ENCODE data around the gene MED26. TPM values are rescaled to one million over a fixed set of nuclear protein-coding genes. Genes with fewer than 3 reads are reported as not detected.

MED26 gene
- total and polyA plus RNA-seq, 4 donors: 7.0 to 18.2 (median 8.2) TPM

DNA sequence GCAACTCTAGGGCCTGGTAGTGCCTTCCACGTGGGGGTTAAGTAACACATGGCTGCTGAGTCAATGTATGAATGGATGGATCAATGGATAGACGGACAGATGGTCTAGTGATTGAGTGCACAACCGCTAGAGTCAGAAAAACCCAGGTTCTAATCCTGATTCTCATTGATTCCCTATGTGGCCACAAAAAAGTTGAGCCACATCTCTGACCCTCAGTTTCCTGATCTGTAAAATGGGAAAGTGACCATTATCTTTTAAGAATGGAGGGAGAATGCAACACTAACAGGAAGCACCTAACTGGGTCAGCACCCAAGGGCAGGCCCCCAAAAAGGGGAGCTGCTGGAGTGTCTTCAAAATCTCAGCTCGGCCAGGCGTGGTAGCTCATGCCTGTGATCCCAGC is 29.4 kb upstream of the MED26 start:
- Histone ChIP-seq H3K27ac (ENCODE audit: low read depth in 1 of 2, low read length in 1 of 2) (no peak overlapping the region), H3K9me3 (ENCODE audit: control insufficient read depth in 4 of 4, insufficient read depth in 3 of 4, low read length in 3 of 4) (peaks cover 0 to 2% (median 0%) of the 10 kb centered on the region in 4 donors), H3K9ac (ENCODE audit: insufficient read depth in 1 of 2, low read length in 2 of 2) (no peak overlapping the region), H3K27me3 (ENCODE audit: control insufficient read depth in 3 of 3, insufficient read depth in 3 of 3, low read length in 2 of 3) (no peaks in the 10 kb centered on the region), H3K4me1 (ENCODE audit: control insufficient read depth in 5 of 5, insufficient read depth in 5 of 5, low read length in 5 of 5) (peaks cover 7 to 18% (median 8%) of the 10 kb centered on the region in 5 donors), H3K36me3 (ENCODE audit: control insufficient read depth in 4 of 4, insufficient read depth in 4 of 4, low read length in 4 of 4) (peaks cover 17 to 45% (median 38%) of the 10 kb centered on the region in 4 donors), H3K4me3 (no peak overlapping the region)
- WGBS, 2 donors: 90 to 94% methylated on average over 5 of the region's 5 CpGs
- no peak for DNase-seq
- ATAC-seq (ENCODE audit: insufficient read depth, low FRiP score): no peak
- TF ChIP-seq, protein P1, sequence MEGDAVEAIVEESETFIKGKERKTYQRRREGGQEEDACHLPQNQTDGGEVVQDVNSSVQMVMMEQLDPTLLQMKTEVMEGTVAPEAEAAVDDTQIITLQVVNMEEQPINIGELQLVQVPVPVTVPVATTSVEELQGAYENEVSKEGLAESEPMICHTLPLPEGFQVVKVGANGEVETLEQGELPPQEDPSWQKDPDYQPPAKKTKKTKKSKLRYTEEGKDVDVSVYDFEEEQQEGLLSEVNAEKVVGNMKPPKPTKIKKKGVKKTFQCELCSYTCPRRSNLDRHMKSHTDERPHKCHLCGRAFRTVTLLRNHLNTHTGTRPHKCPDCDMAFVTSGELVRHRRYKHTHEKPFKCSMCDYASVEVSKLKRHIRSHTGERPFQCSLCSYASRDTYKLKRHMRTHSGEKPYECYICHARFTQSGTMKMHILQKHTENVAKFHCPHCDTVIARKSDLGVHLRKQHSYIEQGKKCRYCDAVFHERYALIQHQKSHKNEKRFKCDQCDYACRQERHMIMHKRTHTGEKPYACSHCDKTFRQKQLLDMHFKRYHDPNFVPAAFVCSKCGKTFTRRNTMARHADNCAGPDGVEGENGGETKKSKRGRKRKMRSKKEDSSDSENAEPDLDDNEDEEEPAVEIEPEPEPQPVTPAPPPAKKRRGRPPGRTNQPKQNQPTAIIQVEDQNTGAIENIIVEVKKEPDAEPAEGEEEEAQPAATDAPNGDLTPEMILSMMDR (IDR thresholded peaks at IDR 0.05; ENCODE audit: control extremely low read depth, extremely low read depth): no peak

DNA sequence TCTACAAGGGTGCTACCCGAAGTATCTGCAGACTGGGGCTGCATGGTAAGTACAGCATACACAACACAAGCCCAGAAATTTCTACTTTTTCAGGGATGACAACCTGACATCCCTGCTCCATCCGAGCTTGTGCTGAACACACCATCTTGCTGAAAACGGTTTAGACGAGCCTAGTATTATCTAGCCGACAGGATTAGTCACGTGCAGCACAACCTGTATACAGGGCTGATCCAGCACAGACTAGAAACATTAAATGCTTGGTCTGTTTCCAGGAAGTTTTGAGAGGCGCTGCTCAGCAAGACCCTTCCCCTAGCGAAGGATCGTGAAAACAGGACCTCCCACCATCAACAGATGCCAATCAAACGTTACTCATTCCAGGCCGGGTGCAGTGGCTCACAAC is 27.7 kb upstream of the MED26 start:
- H3K36me3 ChIP-seq (ENCODE audit: control insufficient read depth in 4 of 4, insufficient read depth in 4 of 4, low read length in 4 of 4): peaks cover 19 to 61% (median 51%) of the 10 kb centered on the region in 4 donors
- whole genome bisulfite sequencing, 2 donors: 91 to 93% methylated on average over 11 of the region's 11 CpGs
- H3K27ac ChIP-seq (ENCODE audit: low read depth in 1 of 2, low read length in 1 of 2): no peak overlapping the region
- ATAC-seq (ENCODE audit: insufficient read depth, low FRiP score) (no peak), DNase-seq (no peak)
- H3K9ac ChIP-seq (ENCODE audit: insufficient read depth in 1 of 2, low read length in 2 of 2): no peak overlapping the region
- no peaks in the 10 kb centered on the region for H3K27me3 ChIP-seq (ENCODE audit: control insufficient read depth in 3 of 3, insufficient read depth in 3 of 3, low read length in 2 of 3)
- TF ChIP-seq, protein P1 (IDR thresholded peaks at IDR 0.05; ENCODE audit: control extremely low read depth, extremely low read depth): no peak
- no peak overlapping the region for H3K4me3 ChIP-seq
- H3K4me1 ChIP-seq (ENCODE audit: control insufficient read depth in 5 of 5, insufficient read depth in 5 of 5, low read length in 5 of 5): peaks cover 7 to 18% (median 8%) of the 10 kb centered on the region in 5 donors
- peaks cover 0 to 2% (median 0%) of the 10 kb centered on the region in 4 donors for H3K9me3 ChIP-seq (ENCODE audit: control insufficient read depth in 4 of 4, insufficient read depth in 3 of 4, low read length in 3 of 4)

DNA sequence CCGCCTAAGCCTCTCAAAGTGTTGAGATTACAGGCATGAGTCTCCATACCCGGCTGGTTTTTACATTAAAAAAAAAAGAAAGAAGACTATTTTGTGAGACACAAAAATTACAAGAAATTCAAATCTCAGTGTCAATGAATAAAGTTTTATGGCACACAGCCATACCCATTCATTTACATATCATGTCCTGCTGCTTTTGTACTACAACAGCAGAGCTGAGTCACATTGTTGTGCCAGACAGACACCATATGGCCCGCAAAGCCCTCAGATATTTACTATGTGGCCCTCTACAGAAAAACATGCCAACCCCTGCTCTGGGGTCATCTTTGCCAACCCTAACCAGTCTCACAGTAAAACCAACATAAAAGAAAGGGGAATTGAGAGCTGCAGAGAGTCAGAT is 26.6 kb upstream of the MED26 start:
- TF ChIP-seq, protein P1 (IDR thresholded peaks at IDR 0.05; ENCODE audit: control extremely low read depth, extremely low read depth): no peak
- H3K4me1 ChIP-seq (ENCODE audit: control insufficient read depth in 5 of 5, insufficient read depth in 5 of 5, low read length in 5 of 5): peaks cover 8 to 15% (median 9%) of the 10 kb centered on the region in 5 donors
- H3K27me3 ChIP-seq (ENCODE audit: control insufficient read depth in 3 of 3, insufficient read depth in 3 of 3, low read length in 2 of 3): no peaks in the 10 kb centered on the region
- H3K9ac ChIP-seq (ENCODE audit: insufficient read depth in 1 of 2, low read length in 2 of 2): no peak overlapping the region
- H3K36me3 ChIP-seq (ENCODE audit: control insufficient read depth in 4 of 4, insufficient read depth in 4 of 4, low read length in 4 of 4): peaks cover 19 to 64% (median 52%) of the 10 kb centered on the region in 4 donors
- H3K27ac ChIP-seq (ENCODE audit: low read depth in 1 of 2, low read length in 1 of 2): no peak overlapping the region
- 91 to 93% methylated on average over 3 of the region's 3 CpGs for WGBS, 2 donors
- DNase-seq (no peak), ATAC-seq (ENCODE audit: insufficient read depth, low FRiP score) (no peak)
- H3K9me3 ChIP-seq (ENCODE audit: control insufficient read depth in 4 of 4, insufficient read depth in 3 of 4, low read length in 3 of 4): peaks cover 0 to 2% (median 0%) of the 10 kb centered on the region in 4 donors
- H3K4me3 ChIP-seq: no peak overlapping the region

DNA sequence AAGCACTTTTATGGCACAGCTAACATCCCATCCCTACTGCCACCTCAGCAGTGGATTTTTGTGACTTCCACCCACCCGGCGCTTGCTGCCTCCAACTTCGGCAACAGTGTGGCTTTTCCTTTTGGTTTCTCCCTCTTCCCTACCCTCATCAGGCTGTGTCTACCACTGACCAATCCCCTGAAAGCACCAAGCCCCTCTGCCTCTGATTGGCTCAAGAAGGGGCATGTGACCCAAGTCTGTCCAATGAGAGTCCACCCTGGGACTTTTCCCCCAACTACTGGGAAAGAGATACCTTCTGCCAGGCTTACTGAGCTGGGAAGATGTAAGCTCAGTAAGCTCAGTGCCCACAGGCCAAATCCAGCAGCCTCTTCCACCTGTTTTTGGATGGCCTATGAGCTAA is 26.1 kb upstream of the MED26 start:
- Histone ChIP-seq H3K9ac (ENCODE audit: insufficient read depth in 1 of 2, low read length in 2 of 2) (no peak overlapping the region), H3K9me3 (ENCODE audit: control insufficient read depth in 4 of 4, insufficient read depth in 3 of 4, low read length in 3 of 4) (peaks cover 0 to 2% (median 0%) of the 10 kb centered on the region in 4 donors), H3K4me3 (no peak overlapping the region), H3K4me1 (ENCODE audit: control insufficient read depth in 5 of 5, insufficient read depth in 5 of 5, low read length in 5 of 5) (peaks cover 6 to 11% (median 9%) of the 10 kb centered on the region in 5 donors), H3K27ac (ENCODE audit: low read depth in 1 of 2, low read length in 1 of 2) (no peak overlapping the region), H3K36me3 (ENCODE audit: control insufficient read depth in 4 of 4, insufficient read depth in 4 of 4, low read length in 4 of 4) (peaks cover 19 to 66% (median 52%) of the 10 kb centered on the region in 4 donors), H3K27me3 (ENCODE audit: control insufficient read depth in 3 of 3, insufficient read depth in 3 of 3, low read length in 2 of 3) (no peaks in the 10 kb centered on the region)
- ATAC-seq (ENCODE audit: insufficient read depth, low FRiP score) (no peak), DNase-seq (no peak)
- WGBS, 2 donors: 86 to 95% methylated on average over 3 of the region's 3 CpGs
- TF ChIP-seq, protein P1 (IDR thresholded peaks at IDR 0.05; ENCODE audit: control extremely low read depth, extremely low read depth): no peak
